GM19351 (cell line): ENCODE measurements around the gene NFU1.

Source experiments
- ATAC-seq: cut with Tn5 transposase; IDR thresholded peaks from one replicate; pipeline ENCODE4 v1.9.1; 2021; ENCODE audit warnings: mild to moderate bottlenecking, moderate library complexity; ENCODE audit not compliant: unreplicated experiment

Gene NFU1

DNA sequence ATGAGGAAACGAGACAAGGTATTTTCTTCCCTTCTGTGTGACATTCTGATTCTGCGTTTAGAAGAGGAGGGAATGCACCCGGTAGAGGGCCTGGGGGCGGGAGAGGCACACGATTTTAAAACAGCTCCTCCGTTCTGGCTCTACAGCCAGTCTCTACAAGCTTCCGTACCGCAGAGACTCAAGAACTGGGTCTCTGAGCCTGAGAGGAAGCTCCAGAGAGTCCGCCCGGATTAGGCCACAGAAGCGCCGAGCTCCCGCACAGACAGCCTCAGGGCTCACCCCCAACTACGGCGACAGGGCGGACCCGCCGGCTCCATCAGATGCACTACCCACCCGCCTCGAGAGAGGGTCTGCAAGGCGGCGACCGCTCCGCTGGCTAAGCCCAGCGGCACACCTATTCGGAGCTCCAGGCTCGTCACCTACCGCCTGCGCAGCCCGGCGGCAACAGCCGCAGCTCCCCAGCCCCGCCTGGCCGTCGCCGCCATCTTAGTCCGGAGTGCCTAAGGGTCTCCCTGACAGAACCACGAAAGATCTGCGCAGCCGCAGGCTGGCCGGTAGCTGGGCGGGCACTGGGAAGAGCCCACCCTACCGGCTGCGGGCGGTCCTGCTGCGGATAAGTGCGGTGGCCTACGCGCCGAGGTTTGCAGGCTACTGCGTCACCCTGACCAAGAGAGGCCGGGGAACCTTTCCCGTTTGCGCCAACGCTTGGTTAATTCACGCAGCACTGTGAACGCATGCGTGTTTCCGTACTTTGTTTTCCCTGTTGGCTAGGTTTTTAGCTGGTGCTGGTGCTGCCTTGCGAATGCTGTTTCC, at the start of gene NFU1:
Gene NFU1, minus strand, starts transcription at position 498 of the 813 bp plus-strand sequence. Its CDS starts 13 bp downstream, at position 485.
- peak; percentile 95 for ATAC-seq

DNA sequence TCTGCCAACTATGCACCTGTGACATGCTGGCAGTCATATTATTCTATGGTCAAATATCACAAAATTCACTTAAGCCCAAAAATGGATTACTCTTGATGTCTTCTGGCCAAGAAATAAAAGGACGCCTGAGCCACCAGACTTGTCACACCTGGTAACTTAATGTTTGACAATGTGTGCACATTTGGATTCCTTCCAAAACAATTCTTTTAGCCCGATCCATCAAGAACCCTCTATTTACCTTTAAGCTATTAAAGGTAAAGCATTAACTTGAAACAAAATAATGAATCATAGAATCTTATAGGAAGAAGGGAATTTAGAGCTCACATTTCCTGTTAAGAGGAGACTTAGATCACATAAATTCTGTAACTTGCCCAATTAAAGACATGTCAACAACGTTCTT, 46.5 kb upstream of the NFU1 start:
- no peak for ATAC-seq

DNA sequence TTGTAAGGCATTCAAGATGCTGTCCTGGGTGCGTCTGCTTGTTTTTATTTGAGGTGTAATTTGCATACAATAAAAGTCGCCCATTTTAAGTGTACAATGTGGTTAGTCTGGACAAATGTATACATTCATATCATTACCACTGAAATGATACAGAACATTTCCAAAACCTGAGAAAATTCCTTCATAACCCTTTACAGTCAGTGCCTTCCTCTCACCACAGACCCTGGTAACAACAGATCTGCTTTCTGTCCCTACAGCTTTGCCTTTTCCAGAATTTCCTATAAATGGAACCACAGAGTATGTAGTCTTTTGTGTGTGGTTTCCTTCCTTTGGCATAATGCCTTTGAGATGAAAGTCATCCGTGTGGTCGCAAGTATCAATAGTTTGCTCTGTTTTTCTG, 45.8 kb upstream of the NFU1 start:
- ATAC-seq: no peak

DNA sequence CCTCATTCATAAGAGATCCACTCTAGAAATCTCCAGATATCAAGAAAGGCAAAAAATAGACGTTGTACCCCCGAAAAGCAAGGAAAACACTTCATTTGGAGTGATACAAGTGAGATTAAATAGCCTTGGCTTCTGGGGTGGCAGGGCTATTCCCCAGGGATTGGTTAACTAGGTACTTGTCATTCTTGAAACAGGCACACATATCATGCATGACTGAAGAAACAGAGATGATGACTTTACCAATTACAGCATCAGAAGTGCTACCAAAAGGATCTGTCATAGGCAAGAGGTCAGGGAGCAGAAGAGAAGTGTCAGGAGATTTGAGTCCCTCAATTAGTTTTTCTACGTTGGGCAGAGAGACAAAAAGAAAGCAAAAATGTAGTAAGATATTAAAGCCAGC, 45.2 kb upstream of the NFU1 start:
- ATAC-seq: no peak

DNA sequence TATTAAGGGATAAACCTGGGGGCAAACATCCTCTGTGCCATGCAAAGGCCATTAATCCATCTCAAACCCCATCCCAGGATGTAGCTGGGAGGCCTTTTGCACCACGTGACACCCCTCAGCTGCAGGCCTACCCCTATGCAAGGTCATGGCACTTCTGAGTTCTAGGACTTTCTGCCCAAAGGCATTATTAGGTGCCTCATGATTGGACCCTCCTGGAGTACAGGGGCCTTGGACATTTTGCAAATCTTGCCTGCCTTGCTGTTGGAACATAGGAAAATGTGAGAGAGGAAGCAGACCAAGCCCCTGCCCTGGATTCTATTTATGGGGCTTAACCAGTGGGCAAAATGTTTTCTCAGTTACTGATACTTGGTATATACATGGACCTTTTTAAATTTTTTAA, 44.2 kb upstream of the NFU1 start:
- no peak for ATAC-seq

DNA sequence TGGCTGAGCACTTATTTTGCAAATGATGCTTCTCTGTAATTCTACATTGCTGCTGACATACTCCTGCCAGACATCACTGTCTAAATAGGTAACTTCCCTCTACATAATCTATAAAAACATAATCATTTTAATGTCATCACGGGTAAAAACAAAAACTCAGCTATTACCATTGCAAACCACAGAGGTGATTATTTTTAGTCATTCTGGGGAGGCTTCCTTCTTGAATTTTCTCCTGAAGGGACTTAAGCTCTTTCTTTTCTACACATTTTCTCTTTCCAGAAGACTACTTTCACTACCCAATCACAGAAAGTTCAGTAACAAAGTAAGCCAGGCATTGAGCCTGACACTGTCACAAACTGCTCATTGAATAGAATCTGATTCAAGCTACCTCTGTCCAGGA, 40.4 kb upstream of the NFU1 start:
- no peak for ATAC-seq

DNA sequence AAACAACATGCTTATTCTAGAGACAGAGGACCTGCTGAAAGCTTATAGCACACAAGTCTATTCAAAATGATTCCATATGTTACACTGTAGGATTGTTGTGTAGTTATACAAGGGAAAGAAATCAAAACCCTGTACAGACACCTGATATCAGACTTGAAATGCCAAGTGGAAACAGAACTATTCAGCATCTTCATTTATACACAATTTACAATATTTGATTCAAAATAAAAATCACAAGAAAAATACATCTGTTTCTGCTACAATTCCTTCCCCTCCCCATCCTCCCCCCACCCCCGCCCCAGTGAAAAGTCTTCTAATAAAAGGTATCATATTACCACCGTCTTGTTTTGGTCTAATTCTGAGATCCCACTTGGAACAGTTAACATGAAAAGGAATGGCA, 37.5 kb upstream of the NFU1 start:
- ATAC-seq: no peak

DNA sequence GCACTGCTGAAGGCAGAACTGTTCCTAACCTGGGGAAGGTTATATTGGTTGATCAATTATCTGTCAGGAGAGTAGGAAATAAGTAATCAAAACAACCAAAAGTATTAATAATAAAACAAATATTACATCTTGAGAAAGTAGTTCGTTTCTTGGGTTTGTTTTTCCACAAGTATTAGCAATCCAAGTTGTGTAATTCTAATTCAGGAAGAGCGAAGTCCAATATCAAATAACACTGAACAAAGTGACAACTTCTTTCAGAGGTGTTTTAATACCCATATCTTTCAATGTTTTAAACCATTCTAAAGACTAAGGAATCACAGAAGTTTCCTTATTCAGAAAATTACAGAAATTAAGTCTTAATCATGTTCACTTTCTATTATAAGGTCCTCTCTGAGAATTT, 34.6 kb upstream of the NFU1 start:
- ATAC-seq: no peak

DNA sequence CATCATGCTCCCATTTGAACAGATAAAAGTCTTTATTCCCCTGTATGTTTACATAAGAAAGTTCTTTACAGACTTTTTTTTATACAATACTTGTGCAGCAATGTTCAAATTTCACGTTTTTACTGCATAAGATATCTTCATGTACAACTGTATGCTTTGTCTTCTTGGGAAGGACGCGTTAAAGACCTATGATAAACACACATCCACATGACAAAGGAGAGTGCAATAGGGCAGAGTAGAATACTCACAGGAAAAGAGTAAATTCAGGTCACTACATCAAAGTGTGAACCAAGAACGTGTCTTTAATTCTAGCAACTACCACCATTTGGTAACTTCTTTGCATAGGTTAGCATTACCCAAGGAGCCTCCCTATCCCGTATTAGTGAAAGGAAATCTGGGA, 33.7 kb upstream of the NFU1 start:
- ATAC-seq: no peak

DNA sequence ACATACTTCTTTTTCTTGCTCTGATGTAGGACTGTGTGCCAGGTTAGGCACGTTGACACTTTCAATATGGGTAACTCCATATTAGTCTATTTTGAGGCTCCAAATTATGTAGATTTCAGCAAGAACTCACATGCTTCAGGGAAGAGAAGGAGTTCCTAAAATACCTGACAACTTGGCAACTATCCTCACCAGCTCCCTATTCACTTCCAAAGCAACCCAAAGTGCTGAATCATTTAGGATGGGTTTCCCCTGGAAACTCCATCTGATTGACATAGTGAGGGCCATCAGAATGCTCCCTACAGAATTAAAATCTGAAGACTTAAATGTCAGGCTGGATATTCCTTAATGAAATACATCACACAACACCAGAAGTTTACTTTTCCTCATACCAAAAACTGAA, 32.5 kb upstream of the NFU1 start:
- no peak for ATAC-seq

DNA sequence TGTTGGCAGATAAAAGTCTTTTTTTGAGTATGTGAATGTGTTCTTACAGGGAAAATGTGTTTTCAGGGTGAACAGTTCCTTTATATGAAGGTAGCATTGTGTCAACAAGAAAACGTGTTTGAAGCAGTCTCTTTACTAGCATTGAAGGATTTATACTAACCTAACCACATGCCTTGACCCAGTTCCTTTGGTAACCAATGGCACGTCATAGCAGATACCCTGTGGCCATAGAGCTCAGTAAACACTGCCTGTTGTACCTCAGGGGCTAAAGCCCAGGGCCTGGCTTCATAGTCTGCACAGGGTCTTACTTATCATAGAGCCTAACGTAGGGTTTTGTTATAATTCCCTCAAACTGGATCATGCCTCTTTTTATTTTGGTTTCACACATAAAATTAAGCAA, 32.1 kb upstream of the NFU1 start:
- no peak for ATAC-seq

DNA sequence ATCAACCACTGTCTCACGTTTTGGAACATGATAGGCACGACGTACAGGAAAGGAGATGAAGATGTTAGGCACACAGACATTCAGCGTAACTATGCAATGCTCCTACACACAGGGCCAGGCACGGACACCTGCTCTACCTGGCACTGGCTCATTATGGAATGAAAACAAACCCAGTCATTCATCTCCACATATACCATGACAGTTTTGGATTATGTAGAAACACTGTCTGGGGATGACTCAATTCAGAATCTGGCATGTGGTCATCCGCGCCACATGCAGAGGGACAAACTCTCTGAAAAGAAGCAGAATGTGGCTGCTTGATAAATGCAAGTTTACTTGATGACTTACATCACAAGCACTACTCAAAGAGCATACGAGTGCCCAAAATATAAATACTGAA, 29.5 kb upstream of the NFU1 start:
- no peak for ATAC-seq

DNA sequence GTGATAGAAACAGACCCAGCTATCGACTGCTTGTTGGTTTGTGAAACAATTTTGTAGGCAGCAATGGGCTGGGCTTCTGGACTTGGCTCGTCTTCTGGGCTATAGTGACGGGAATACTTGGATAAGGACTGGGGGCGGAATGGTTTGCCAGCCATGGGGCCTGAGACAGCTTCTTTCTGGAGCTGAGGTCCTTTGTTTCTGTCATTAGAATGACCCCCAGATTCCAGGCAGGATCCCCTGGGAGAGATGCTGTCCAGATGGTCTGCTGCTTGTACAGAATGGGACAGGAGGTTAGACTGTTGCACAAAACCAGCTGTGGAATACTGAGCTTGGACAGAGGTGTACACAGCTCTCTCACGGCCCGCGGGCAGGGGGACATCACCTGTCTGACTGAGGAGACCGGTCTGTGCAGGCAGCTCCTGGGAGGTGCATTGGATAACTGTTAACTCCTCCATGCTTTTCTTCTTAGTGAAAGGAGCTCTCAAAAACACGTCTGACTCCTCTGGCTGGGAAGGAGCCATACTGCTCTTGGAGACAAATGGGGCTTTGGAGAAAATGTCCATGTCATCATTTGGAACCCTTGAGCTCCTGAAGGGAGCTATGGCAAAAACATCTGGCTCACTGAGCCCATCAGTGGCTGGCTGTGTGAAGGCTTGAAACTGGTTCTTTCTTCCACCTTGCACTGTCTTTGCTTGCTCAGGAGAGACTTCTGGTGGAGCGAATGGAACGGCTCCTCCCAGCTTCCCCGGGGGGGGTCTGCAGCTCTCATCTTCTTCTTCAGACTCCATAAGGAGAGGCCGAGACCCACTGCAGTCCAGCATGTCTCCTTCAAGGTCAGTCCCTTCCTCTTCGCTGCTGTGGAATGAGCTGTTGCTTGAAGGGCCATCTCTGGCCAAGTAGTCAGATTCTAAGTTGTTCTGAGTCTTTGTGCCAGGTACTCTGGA, 28.6 kb upstream of the NFU1 start:
- no peak for ATAC-seq

DNA sequence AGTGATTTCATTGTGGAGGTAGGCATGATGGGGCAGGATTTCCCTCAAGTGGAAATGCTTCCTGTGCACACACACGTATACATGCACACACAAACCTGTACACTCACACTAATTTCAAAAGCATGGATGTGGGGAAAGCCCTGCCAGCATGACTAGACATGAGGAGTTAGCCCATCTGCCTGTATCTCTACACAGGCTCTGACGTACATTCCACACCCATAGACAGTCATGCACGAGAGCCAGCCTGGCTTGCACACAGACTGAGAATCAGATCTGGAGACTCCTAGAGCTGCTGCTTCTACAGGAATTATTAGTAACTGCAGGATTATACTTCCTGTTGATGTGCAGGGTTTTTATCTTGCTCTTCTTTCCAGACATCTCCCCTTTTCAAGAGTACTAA, 27.3 kb upstream of the NFU1 start:
- ATAC-seq: no peak

DNA sequence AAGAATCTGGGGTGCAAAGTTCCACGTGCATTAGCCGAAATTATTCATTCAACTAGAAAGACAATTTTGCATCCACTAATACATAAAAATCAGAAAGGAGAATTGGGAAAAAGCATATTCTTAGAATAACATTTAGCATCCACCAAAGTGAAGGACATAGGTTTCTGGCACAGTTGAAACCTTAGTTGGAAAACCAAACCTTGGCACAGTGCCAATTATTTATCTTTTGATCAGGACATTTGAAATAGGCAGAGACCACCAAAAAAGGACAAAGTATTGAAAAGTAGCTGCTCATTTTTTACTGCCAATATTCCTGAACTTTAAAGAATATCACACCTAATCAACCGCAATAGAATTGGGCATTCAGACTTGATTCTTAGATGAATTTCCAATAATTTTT, 25.5 kb upstream of the NFU1 start:
- ATAC-seq: no peak

DNA sequence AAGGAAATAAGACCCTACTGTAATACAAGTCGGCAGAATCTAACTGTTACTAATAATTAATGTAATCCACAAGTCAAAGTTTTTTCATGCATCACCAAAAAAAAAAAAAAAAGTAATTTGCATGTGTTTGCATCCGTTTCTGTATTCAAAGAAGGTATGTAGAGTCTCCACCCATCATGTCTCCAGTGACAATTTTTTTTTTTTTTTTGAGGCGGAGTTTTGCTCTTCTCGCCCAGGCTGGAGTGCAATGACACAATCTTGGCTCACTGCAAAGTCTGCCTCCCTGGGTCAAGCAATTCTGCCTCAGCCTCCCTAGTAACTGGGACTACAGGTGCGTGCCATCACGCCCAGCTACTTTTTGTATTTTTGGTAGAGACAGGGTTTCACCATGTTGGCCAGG, 24.2 kb upstream of the NFU1 start:
- ATAC-seq: no peak

DNA sequence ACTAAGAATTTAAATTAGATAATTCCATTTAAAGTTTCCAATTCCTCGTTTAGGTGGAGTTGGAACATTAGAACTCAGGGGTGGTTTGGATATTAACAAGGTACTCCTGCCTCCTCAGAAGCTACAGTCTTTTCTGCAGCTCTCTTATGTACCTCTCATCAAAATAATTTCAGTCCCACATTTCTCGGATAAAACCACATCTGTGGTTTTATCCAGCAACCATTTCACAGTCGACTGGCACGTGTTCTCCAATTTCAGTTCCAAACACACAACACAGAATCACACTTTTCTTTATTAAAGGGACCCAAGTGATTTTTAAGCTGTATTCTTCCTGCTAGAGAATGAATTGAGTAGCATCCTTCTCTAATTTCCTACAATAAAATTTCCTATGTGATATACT, 22.7 kb upstream of the NFU1 start:
- ATAC-seq: no peak

DNA sequence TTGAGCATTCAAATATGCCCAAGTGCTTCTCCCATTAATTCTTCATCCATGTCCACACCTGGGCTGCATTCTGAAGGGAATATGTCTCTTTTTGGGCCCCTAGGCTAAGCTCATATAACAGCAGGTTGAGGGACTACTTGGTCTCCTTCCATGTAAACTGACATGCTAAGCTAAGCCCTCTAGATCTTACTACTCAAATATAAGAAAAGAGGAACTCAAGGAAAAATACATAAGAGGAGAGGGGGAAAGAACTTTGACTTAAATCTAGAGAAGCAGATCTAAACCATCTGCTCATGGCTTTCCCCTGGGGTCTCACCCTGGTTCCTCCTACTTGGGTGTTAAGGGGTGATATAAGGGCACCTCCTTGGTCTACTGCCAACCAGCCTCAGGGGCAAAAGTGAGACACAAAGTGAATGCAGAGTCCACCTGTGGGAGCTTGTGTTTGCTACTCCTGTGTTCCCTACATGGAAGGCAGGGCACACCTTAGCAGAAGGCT, 19.8 kb upstream of the NFU1 start:
- no peak for ATAC-seq

DNA sequence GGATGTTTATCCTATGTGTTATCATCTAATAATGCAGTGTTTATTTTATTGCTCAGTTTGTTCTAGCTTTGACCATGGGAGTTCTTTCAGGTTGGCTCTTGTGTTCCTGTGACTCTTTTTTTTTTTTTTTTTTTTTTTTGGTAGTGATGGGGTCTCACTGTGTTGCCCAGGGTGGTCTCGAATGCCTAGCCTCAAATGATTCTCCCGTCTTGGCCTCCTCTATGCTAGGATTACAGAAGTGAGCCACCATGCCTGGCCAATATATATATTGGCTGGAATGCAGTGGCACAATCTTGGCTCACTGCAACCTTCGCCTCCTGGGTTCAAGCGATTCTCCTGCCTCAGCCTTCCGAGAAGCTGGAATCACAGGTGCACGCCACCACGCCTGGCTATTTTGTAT, 18.9 kb upstream of the NFU1 start:
- ATAC-seq: no peak

DNA sequence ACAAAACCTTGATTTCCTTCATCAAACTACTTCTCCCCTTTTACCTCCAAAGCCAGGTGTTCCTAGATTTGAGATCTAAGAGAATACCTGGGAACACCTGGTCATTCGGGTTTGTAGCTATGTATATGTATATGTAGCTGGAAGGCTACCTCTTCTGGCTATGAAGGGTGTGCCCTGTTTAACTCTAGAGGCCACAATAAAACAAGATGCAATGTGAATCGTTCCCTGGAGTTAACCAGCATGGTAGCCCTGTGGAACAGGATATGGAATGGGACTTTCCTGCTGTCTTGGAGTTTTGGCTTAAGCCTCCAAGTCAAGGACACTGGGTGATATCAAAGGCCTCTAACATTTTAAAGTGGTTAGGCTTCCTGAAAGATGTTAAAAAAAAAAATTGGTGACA, 17.7 kb upstream of the NFU1 start:
- ATAC-seq: no peak

DNA sequence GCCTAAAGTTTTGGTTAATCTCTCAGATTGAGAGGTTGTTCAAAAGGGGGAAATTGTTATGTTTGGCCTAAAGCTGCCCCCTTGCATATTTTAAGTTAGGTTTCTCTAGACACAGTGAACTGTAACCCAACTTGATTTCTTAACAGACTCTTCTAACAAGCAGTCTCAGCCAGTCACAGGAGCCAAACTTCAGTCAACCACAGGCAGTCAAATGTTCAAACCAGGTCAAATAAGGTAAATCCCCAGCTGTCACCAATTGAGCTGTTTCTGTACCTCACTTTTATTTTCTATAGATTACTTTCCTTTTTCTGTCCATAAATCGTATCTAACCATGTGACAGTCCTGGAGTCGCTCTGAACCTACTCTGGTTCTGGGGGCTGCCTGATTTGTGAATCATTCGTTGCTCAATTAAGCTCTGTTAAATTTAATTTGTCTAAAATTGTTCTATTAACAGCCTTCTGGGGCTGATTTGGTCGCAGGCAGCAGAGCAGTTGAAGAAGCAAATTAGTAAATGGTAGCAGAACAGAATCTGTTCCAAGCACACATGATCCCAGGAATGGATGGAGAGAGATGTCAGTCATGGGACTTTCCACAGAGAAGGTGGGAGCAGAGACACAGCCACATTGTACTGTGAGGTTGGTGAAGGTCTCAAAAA, 16.4 kb upstream of the NFU1 start:
- ATAC-seq: peak; percentile 93
